ENCODE data around the gene POU3F3. TPM values are rescaled to one million over a fixed set of nuclear protein-coding genes. Genes with fewer than 3 reads are reported as not detected.
A peak's percentile ranks its signal among the peaks of the same experiment; 100 is the strongest.

The POU3F3 gene
- total RNA-seq, 1 experiment from 2014 or later = 0.36 TPM

DNA sequence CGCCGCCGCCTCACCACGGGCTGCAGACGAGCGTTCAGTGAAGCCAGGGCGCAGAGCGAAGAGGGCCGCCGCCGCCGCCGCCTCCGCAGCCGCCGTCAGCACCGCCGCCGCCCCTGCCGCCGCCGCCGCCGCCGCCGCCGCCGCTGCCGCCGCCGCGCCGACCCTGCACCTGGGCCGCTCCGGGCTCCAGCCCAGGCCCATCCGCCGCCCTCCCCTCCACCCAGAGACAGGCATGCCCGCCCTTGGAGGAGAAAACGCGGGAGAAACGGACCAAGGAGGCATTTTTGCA, 3.0 kb downstream of the POU3F3 start:
- H3K4me3 ChIP-seq (ENCODE audit: low read depth in 2 of 2, low read length in 2 of 2) = peak overlapping the region; percentile 20 to 34; a peak in 3 of 4 replicates
- no peak for DNase-seq (ENCODE audit: low read depth, low spot score)
- in situ Hi-C loops (cut with HindIII; ENCODE audit: low pct_unique_long_range_greater_than_20kb, low sequenced_read_pairs) (no loop called here), intact Hi-C loops (cut with micrococcal nuclease; ENCODE audit: unreplicated experiment) (no loop called here)
- peaks cover 8% of the 10 kb centered on the region for H3K27me3 ChIP-seq (ENCODE audit: control insufficient read depth, insufficient read depth, low read length)
- CTCF ChIA-PET = no interaction called here
- POLR2A ChIA-PET = no interaction called here
- ATAC-seq = no peak
- TF ChIP-seq, protein P1, sequence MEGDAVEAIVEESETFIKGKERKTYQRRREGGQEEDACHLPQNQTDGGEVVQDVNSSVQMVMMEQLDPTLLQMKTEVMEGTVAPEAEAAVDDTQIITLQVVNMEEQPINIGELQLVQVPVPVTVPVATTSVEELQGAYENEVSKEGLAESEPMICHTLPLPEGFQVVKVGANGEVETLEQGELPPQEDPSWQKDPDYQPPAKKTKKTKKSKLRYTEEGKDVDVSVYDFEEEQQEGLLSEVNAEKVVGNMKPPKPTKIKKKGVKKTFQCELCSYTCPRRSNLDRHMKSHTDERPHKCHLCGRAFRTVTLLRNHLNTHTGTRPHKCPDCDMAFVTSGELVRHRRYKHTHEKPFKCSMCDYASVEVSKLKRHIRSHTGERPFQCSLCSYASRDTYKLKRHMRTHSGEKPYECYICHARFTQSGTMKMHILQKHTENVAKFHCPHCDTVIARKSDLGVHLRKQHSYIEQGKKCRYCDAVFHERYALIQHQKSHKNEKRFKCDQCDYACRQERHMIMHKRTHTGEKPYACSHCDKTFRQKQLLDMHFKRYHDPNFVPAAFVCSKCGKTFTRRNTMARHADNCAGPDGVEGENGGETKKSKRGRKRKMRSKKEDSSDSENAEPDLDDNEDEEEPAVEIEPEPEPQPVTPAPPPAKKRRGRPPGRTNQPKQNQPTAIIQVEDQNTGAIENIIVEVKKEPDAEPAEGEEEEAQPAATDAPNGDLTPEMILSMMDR (IDR thresholded peaks at IDR 0.05) = no peak
- TF ChIP-seq TCF7L2 (IDR thresholded peaks at IDR 0.05; ENCODE audit: low read depth, low read length) (no peak), SIN3A (IDR thresholded peaks at IDR 0.05; ENCODE audit: borderline replicate concordance, insufficient read depth, low read depth, low read length) (no peak), POLR2AphosphoS5 (IDR thresholded peaks at IDR 0.05; ENCODE audit: low read depth, low read length) (no peak)
- TF ChIP-seq, protein P2, sequence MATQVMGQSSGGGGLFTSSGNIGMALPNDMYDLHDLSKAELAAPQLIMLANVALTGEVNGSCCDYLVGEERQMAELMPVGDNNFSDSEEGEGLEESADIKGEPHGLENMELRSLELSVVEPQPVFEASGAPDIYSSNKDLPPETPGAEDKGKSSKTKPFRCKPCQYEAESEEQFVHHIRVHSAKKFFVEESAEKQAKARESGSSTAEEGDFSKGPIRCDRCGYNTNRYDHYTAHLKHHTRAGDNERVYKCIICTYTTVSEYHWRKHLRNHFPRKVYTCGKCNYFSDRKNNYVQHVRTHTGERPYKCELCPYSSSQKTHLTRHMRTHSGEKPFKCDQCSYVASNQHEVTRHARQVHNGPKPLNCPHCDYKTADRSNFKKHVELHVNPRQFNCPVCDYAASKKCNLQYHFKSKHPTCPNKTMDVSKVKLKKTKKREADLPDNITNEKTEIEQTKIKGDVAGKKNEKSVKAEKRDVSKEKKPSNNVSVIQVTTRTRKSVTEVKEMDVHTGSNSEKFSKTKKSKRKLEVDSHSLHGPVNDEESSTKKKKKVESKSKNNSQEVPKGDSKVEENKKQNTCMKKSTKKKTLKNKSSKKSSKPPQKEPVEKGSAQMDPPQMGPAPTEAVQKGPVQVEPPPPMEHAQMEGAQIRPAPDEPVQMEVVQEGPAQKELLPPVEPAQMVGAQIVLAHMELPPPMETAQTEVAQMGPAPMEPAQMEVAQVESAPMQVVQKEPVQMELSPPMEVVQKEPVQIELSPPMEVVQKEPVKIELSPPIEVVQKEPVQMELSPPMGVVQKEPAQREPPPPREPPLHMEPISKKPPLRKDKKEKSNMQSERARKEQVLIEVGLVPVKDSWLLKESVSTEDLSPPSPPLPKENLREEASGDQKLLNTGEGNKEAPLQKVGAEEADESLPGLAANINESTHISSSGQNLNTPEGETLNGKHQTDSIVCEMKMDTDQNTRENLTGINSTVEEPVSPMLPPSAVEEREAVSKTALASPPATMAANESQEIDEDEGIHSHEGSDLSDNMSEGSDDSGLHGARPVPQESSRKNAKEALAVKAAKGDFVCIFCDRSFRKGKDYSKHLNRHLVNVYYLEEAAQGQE (IDR thresholded peaks at IDR 0.05; ENCODE audit: insufficient read depth in 1 of 2, low read depth in 2 of 2, low read length in 1 of 2) = no peak
- no peaks in the 10 kb centered on the region for H3K36me3 ChIP-seq (ENCODE audit: control insufficient read depth, insufficient read depth, low read length)
- H3K4me1 ChIP-seq (ENCODE audit: control insufficient read depth, insufficient read depth, low read length) = peaks cover under 1% of the 10 kb centered on the region; the same call in 1 of the 2 replicates
- no peaks in the 10 kb centered on the region for H3K9me3 ChIP-seq (ENCODE audit: control insufficient read depth, insufficient read depth, low read depth, low read length)
- H3K27ac ChIP-seq (ENCODE audit: low read length) = no peak overlapping the region
- BruUV-seq (replicated peaks) = no TSS peak

DNA sequence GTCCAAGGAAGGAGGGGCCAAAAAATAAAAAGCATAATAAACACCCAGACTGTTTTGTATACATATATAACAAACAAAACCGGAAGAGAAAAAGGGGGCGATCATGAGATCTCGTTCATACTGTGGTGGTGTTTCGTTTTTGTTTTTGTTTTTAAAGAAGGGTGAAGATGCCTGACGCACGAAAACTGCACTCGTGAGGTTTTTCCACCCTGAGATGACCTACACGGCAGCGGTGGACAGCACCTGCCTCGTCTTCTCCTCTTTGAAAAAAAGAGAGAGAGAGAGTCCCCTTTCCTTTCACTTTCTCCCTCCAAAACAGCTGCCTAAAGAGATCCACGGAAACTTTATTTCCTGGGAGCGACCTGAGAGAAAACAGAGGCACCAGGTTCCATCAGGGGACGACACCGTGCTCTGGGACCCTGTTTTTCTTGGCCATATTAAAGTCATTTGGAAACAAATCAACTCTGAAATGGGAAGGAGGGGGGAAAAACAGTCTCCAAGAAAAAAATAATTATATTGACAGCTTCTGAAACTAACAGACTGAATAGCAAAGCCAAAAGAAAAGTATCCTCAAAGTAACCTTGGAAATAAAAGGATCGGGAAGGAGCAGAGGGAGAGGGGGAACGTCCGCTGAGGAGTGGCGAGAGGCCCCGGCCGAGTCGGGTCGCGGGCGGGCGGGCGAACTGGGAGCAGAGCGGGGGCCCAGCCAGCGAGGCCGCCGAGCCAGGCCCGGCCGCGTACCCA, 3.5 kb downstream of the POU3F3 start:
- no TSS peak for BruUV-seq (replicated peaks)
- POLR2A ChIA-PET = no interaction called here
- DNase-seq (ENCODE audit: low read depth, low spot score) (no peak), ATAC-seq (no peak)
- Histone ChIP-seq H3K36me3 (ENCODE audit: control insufficient read depth, insufficient read depth, low read length) (no peaks in the 10 kb centered on the region), H3K27me3 (ENCODE audit: control insufficient read depth, insufficient read depth, low read length) (peaks cover 6% of the 10 kb centered on the region), H3K4me3 (ENCODE audit: low read depth in 2 of 2, low read length in 2 of 2) (peak overlapping the region; percentile 20 to 34; a peak in 3 of 4 replicates), H3K4me1 (ENCODE audit: control insufficient read depth, insufficient read depth, low read length) (no peaks in the 10 kb centered on the region), H3K27ac (ENCODE audit: low read length) (no peak overlapping the region), H3K9me3 (ENCODE audit: control insufficient read depth, insufficient read depth, low read depth, low read length) (no peaks in the 10 kb centered on the region)
- CTCF ChIA-PET = no interaction called here
- TF ChIP-seq SIN3A (IDR thresholded peaks at IDR 0.05; ENCODE audit: borderline replicate concordance, insufficient read depth, low read depth, low read length) (no peak), POLR2AphosphoS5 (IDR thresholded peaks at IDR 0.05; ENCODE audit: low read depth, low read length) (no peak), TCF7L2 (IDR thresholded peaks at IDR 0.05; ENCODE audit: low read depth, low read length) (no peak)
- TF ChIP-seq, protein P1 (IDR thresholded peaks at IDR 0.05) = no peak
- TF ChIP-seq, protein P2 (IDR thresholded peaks at IDR 0.05; ENCODE audit: insufficient read depth in 1 of 2, low read depth in 2 of 2, low read length in 1 of 2) = no peak
- intact Hi-C loops (cut with micrococcal nuclease; ENCODE audit: unreplicated experiment) (no loop called here), in situ Hi-C loops (cut with HindIII; ENCODE audit: low pct_unique_long_range_greater_than_20kb, low sequenced_read_pairs) (no loop called here)

Measured in Panc1 (cell line).